T-helper 2 cell (primary cell): ENCODE measurements around the gene STX10.
A peak's percentile ranks its signal among the peaks of the same experiment; 100 is the strongest.

Experiments
- DNase-seq, 5 experiments: peaks; one replicate each; pipeline versions ENCODE4 v3.0.0 to v3.0.0-alpha.2; 2012 to 2022

Gene STX10

DNA sequence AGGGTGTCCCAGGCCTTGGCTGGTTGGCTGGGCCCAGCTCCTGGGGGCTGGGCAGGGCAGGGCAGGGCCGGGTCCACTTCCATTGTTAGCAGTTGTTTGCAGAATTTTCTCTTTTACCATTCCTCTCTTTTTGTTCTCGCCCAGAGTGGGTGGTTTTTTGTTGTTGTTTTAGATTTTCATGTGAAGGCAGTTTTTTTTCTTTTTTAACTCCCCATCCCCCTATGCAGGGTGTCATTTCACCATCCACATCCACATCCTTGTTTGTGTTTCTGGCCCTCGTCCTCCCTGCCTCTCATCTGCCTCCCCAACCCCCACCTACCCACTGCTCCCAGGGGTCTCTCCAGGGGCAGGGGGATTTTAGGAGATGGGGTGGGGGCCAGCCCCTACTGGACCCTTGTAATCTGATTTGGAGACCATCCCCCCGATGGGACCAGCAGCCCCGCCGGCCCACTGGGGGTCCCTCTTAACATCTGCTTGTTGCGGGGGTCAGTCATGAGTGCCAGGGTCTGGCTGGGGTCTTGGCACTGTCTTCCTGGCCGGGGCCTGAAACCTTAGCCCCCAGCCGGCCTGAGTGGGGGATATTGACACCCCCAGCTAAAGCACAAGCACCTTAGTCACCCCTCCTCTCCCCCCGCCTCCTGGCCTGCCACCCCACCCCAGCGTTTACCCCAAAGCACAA, 10.4 kb downstream of the STX10 start:
- no peak for DNase-seq

DNA sequence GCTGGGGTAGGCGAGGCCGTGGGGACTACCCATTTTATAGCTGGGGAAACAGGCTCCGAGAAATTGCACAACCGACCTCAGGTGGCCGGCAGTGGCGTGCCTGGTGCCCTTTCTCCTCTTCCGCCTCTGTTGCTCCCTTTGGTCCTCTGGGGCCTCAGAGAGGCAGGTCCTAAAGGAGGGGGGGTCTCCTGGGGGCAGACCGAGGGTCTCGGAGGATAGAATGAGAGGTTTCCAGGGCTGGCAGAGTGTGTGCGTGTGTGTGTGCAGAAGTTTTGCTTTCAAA, 11.3 kb downstream of the STX10 start:
- no peak for DNase-seq

DNA sequence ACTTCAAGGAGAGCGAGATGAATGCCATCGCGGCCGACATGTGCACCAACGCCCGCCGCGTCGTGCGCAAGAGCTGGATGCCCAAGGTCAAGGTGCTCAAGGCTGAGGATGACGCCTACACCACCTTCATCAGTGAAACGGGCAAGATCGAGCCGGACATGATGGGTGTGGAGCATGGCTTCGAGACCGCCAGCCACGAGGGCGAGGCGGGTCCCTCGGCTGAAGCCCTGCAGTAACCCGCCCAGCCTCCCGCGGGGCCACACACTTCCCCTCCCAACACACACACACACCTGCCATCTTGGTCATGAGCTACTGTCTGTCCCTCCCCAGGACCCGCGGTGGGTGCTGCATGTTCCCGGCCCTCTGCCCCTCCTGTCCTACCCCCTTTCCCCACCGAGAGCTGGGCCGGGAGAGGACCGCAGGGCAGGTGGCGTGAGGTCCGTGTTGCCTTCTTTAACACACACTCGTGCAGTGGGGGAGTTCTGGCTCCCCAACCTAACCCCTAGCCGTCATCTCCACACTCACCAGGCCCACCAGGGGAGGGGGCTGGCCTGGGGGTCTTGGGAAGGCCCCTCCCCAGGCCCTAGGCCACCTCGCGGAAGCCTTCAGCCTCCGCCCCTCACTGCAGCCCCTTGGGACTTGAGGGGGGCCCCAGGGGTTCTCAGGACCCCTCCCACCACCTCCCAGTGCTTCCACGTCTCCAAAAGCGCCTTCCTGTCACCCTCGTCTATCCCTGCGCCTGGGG, 11.8 kb downstream of the STX10 start:
- DNase-seq: no peak

GRCh38 chr19:13137290-13137794, 12.8 kb downstream of the STX10 start:
- no peak for DNase-seq

DNA sequence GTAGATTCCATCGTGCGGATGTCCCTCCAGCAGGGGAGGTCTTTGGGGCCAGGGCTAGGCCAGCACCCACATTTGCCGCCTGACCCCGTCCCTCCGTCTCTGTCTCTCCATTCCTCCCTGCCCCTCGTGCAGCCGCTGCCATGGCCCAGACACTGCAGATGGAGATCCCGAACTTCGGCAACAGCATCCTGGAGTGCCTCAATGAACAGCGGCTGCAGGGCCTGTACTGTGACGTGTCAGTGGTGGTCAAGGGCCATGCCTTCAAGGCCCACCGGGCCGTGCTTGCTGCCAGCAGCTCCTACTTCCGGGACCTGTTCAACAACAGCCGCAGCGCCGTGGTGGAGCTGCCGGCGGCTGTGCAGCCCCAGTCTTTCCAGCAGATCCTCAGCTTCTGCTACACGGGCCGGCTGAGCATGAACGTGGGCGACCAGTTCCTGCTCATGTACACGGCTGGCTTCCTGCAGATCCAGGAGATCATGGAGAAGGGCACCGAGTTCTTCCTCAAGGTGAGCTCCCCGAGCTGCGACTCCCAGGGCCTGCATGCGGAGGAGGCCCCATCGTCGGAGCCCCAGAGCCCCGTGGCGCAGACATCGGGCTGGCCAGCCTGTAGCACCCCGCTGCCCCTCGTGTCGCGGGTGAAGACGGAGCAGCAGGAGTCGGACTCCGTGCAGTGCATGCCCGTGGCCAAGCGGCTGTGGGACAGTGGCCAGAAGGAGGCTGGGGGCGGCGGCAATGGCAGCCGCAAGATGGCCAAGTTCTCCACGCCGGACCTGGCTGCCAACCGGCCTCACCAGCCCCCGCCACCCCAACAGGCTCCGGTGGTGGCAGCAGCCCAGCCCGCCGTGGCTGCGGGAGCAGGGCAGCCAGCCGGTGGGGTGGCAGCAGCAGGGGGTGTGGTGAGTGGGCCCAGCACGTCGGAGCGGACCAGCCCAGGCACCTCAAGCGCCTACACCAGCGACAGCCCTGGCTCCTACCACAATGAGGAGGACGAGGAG, 14.8 kb downstream of the STX10 start:
- DNase-seq: no peak

- no peak for DNase-seq
These were observed 15.5 kb downstream of the STX10 start for GRCh38 chr19:13134626-13135025.

GRCh38 chr19:13133241-13133870, 16.8 kb downstream of the STX10 start:
- DNase-seq: no peak

DNA sequence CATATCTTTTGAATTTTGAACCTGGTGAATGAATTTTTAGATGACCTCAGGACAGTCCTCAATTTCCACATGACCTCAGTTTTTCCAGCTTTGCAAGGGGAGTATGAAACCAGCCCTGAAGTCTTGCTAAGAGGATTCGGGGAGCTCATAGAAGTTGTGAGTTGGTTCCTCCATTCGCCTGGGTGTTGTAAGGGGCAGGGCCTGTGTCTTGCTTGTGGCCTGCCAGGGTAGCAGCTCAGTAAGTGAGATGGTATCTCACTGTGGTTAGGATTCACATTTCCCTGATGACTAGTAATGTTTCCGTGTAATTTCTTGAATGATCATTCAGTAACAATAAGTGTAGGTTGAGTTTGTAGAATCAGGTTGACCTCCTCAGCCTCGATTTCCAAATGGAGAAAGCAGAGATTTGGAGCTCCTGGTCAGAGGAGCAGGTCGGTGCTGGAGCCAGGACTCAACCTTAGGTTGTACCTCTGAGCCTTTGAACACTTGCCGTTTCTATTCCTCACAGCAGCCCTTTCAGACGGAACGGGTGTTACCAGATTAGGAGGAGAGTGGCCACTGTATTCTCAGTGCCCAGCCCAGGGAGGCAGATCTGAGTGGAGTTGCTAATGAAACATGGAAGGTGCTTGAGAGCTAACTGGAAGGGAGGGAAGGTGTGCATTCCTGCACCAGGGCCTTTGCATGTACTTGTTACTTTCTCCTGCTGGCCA, 17.5 kb downstream of the STX10 start:
- DNase-seq: peak in 4 of 5 experiments; percentile 35 to 96 (median 44)

DNA sequence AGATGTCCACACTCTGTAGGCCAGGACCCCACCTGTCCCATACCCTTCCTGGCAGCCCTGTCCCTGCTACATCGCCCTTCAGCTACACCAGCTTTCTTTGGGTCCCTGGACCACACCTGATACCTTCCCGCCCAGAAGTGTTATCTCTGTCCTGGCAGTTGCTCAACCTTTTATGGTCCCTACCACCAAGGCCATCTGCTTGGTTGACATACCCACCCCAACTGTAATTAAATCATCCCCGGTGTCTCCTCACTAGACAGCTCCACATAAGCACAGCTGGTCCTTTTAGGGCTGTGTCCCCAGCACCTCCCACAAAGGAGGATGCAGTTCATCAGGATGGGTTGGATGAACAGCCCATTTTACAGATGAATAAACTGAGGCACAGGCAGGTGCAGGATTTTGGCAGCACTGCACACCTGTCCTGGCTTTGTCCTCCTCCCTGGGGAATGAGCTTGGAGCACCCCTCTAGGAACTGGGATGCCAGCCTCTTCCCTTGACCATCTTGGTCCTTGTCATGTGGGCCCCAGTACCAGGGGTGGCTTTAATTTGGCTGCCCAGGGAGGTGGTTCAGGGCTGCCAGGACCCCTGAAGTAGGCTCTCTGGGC, 19.2 kb downstream of the STX10 start:
- no peak for DNase-seq

GRCh38 chr19:13129384-13129783, 20.8 kb downstream of the STX10 start:
- DNase-seq: no peak

DNA sequence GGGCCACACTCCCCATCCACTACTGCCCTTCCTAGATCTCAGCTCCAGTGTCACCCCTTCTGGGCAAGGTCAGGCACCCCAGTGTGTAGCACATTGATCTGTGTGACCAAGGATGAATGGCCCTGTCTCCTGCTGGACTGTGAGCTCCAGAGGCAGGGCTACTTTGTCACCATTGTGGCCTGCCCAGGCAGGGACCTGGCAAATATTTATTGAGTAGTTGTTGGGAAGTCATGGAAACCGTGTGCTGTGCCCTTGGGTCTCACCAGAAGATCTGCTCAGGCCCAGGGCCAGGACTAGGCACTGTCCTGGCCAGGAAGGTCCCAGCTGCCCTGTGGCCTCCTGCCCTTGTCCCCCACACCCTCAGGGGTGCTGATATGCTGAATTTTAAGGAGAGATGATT, 21.6 kb downstream of the STX10 start:
- no peak for DNase-seq

DNA sequence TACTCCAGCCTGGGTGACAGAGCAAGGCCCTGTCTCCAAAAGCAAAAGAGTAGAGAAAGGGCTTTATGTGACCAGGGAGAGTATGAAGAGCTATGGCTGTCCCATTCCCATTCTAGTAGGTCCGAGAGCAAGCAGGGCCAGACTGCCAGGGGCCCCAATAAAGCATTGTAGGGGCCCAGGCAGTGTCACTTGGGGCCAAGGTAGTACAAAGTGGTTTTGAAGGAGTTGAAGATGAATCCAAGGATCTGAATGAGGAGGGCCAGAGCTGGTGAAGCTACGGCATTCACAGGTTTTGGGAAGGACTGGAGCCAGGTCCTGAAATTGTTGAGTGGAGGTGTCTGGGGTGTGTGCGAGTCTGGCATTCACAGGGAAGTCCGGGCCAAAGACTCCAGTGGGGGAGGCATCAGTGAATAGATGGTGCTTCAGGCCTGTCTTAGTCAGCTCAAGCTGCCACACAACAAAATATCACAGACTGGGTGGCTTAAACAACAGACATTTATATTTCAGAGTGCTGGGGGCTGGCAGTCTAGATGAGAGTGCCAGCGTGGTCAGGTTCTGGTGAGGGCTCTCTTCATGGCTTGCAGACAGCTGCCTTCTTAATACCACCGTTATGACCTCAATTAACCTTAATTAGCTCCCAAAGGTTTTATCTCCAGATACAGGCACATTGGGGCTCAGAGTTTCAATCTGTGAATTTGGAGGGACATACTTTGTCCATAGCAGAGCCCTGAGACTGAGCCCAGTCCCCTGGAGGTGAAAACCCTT, 22.2 kb downstream of the STX10 start:
- no peak for DNase-seq

- DNase-seq: no peak
These were observed 23.1 kb downstream of the STX10 start for GRCh38 chr19:13127051-13127450.

DNA sequence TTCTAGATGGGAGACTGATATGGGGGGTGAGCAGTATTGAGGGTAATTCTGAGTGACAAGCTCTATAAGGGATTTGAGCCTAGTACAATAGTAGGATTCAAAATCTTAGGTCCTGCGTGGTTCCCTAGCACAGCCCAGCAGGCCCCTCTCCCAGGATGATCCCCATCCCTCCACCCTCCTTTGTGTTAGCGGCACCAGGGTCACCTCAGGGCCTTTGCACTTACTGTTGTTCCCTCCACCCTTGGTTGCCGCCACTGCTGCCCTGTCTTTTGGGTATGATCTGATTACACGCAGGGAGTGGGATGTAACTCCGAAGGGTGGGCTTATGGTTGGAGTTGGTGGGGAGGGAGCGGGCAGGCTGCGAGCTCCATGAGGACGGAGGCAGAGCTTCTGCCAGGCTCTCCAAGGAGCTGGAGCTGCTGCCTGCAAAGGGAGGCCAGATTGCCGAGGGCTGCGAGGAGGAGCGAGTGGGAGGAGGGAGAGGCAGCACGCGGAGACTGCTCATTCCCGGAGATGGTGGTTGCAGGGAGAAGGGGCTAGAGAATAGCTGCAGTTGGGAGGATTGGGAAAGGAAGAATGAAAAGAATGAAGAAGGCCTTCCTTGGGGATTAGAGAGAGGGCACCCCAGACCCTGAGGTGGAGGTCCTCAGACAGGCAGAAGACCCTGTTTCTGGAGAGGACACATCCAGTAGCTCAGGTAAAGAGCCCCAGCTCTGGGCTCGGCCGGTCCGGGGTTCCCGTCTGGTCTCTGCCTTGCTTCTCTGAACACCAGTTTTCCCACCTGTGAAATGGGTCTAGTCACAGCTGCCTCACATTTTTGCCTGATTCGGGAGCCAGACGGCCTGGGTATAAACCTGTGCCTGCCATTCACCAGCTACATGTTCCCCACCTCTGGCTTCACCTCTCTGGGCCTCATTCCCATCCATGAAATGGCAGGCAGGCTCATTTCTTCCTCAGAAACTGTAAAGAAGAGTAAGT, 26.9 kb downstream of the STX10 start:
- no peak for DNase-seq

- peak in 1 of 5 experiments; percentile 47 for DNase-seq
These were observed 27.8 kb downstream of the STX10 start for GRCh38 chr19:13122275-13122878.

- DNase-seq: peak in 1 of 5 experiments; percentile 27
These were observed 28.5 kb downstream of the STX10 start for GRCh38 chr19:13121551-13122274.

GRCh38 chr19:13120817-13121216, 29.4 kb downstream of the STX10 start:
- no peak for DNase-seq

DNA sequence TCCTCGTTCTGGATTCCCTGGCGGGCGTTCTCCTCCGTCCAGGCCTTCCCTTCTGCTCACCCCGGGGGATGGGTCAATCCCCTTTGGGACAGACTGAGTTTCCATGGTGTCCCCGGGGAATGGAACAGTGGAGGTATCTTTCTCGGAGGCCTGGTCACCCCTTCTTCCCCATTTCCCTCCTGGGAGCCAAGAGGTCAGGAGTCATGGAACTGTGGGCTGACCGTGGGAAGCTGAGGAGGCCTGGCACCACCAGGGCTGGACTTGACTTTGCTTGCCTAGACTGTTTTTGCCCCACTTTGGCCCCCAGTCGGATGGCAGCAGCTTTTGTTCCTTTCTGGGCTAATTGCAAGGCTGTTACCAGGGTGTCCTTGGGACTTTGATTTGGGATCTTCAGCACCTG, 30.1 kb downstream of the STX10 start:
- no peak for DNase-seq
